Kidney epithelial cell (primary cell): ENCODE measurements around the gene PLA2G6. TPM values are rescaled to one million over a fixed set of nuclear protein-coding genes. Genes with fewer than 3 reads are reported as not detected.
A peak's percentile ranks its signal among the peaks of the same experiment; 100 is the strongest.

Experiments
- DNase-seq: peaks from one replicate; pipeline ENCODE4 v3.0.0-alpha.2; 2010; ENCODE audit warnings: low read depth
- H3K27me3 ChIP-seq: 2 replicates; pipeline ENCODE4 v1.6.0; 2011; ENCODE audit warnings: low read length; ENCODE audit not compliant: control insufficient read depth, insufficient read depth
- H3K36me3 ChIP-seq: 2 replicates; pipeline ENCODE4 v1.5.1; 2011; ENCODE audit warnings: low read length; ENCODE audit not compliant: control insufficient read depth, insufficient read depth
- H3K4me3 ChIP-seq: 2 replicates; pipeline ENCODE4 v1.5.1; 2011; ENCODE audit warnings: low read depth, mild to moderate bottlenecking, control low read depth, low read length
- total RNA-seq: library from RNA; depleted of rRNA; stranded (reverse); fragments of >200 nt; gene quantifications from 2 replicates; pipeline ENCODE4 v1.2.3, GENCODE V29; 2015
- TF ChIP-seq, protein P1 (sequence below): IDR thresholded peaks from 2 replicates; pipeline ENCODE4 v1.5.1; 2011; ENCODE audit warnings: mild to moderate bottlenecking, moderate library complexity, low read length, control low read depth, inconsistent platforms; ENCODE audit not compliant: insufficient read depth, poor library complexity, severe bottlenecking

PLA2G6 gene
- total RNA-seq, 1 donor from 2014 or later, result 15.5 TPM

DNA sequence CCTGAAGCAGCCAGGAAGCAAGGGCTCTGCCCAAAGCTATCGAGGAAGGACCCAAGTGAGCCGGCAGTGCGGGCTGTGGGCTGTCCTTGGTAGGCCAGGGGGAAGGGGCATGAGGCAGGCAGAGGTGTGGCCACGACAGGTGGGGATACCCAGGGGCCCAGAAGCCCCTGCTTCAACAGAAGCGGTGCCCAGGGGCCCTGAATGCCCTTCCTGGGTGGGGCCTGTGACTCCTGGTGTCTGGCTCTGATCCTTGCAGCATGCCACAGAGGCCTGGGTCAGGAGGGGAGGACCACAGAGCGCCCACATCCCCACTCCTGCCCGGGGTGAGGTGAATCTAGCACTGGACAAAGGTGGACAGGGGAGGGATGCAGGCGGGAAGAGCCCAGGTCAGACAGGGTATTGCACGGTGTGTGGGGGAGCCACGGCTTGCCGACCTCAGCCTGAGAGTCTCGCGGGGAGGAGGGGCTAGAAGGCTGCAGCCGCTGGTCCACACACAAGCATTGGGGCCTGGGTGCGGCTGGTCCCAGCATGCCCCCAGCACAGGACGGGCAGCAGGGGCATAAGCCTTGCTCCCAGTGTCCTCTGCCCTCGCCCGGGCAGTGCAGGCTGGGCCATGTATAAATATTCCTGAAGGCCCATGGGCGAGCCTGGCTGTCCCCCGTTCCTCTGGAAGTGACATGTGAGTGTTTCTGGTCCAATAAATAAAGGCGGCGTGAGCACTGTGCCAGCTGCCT, 39.2 kb upstream of the PLA2G6 start:
- Histone ChIP-seq H3K4me3 (no peak overlapping the region), H3K27me3 (no peaks in the 10 kb centered on the region), H3K36me3 (peaks cover 4% of the 10 kb centered on the region)
- no peak for DNase-seq
- TF ChIP-seq, protein P1, sequence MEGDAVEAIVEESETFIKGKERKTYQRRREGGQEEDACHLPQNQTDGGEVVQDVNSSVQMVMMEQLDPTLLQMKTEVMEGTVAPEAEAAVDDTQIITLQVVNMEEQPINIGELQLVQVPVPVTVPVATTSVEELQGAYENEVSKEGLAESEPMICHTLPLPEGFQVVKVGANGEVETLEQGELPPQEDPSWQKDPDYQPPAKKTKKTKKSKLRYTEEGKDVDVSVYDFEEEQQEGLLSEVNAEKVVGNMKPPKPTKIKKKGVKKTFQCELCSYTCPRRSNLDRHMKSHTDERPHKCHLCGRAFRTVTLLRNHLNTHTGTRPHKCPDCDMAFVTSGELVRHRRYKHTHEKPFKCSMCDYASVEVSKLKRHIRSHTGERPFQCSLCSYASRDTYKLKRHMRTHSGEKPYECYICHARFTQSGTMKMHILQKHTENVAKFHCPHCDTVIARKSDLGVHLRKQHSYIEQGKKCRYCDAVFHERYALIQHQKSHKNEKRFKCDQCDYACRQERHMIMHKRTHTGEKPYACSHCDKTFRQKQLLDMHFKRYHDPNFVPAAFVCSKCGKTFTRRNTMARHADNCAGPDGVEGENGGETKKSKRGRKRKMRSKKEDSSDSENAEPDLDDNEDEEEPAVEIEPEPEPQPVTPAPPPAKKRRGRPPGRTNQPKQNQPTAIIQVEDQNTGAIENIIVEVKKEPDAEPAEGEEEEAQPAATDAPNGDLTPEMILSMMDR, result no peak

DNA sequence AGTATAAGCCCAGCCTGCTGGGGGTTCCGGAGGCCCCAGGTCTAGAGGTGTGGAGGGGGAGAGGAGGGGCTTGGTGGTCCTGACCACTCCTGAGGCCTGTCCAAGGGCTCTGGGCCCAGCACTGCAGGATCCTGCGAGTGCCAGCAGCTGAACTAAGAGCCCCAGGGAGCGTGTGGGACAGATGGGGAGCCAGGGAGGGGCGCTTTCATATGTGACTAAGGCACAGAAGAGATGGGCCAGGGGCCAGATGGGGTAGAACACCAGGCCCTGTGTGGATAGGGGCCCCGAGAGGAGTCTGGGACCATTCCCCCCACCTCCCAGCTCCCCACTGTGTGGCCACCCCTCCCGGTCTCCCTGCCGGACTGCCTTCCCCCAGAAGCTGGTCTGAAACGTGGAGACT, 38.5 kb upstream of the PLA2G6 start:
- no peaks in the 10 kb centered on the region for H3K27me3 ChIP-seq
- TF ChIP-seq, protein P1, result no peak
- H3K4me3 ChIP-seq, result no peak overlapping the region
- DNase-seq, result no peak
- H3K36me3 ChIP-seq, result peaks cover 4% of the 10 kb centered on the region

DNA sequence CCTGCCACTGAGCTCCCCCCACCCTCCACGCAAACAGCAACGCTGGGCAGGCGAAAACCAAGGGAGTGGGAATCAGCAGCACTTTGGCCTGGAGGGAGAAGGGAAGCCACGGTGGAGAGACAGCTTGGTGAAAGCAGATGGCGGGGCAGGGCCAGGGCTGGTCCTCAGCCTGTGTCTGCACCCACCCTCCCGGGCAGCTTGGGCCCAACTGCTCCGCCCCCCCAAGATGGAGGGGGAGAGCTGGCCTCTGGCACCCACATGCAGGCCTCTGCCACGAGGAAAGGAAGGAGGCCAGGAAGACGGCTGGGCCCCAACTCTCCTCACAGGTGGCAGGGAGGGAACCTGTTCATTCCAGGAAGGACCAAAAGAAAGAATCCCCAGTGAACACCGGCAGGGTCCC, 38.0 kb upstream of the PLA2G6 start:
- DNase-seq, result no peak
- Histone ChIP-seq H3K4me3 (no peak overlapping the region), H3K27me3 (no peaks in the 10 kb centered on the region), H3K36me3 (peaks cover 4% of the 10 kb centered on the region)
- TF ChIP-seq, protein P1, result no peak

DNA sequence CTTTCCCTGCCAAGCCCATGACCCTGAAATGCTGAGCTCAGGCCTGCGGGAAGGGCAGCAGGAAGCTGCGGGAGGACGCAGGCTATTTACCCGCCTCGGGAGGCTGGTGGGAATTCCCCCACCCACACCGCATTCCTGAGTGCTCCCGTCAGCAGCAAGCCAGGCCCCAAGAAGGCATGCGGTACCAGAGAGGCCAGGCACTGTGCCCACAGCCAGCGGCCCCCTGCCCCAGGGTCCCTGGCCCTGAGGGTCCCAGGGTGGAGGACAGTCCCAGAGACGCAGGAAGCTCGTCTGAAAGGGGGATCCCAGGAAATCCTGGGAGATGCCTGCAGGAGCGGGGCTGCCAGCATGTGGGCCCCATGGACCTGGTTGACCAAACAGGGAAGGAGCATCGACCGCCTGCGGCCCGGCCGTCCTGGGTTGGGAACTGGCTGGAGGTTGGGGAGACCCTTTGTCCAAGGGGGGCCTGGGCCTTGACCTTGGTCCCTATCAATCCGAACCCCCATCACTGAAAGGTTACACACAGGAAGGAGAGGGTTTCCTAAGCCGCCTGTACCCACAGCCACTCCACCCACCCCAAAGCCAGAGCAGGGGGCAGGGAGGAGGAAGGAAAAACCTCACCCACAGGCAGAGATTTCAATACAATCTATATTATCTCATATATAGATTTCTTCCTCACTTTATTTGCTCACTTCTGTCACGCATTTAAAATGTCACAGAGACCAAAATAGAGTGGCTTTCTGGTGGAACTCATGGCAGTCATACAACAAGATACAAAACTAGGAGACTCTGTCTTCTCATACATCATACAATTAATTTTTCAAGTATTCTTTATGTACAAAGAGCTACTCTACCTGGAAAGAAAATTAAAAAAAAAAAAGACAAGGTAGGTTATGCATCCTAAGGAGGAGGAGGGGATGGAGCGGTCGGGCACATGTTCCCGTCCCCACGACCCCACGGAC, 37.3 kb upstream of the PLA2G6 start:
- TF ChIP-seq, protein P1, result no peak
- DNase-seq, result peak; percentile 87
- H3K36me3 ChIP-seq, result peaks cover 2% of the 10 kb centered on the region
- H3K27me3 ChIP-seq, result no peaks in the 10 kb centered on the region
- H3K4me3 ChIP-seq, result no peak overlapping the region

DNA sequence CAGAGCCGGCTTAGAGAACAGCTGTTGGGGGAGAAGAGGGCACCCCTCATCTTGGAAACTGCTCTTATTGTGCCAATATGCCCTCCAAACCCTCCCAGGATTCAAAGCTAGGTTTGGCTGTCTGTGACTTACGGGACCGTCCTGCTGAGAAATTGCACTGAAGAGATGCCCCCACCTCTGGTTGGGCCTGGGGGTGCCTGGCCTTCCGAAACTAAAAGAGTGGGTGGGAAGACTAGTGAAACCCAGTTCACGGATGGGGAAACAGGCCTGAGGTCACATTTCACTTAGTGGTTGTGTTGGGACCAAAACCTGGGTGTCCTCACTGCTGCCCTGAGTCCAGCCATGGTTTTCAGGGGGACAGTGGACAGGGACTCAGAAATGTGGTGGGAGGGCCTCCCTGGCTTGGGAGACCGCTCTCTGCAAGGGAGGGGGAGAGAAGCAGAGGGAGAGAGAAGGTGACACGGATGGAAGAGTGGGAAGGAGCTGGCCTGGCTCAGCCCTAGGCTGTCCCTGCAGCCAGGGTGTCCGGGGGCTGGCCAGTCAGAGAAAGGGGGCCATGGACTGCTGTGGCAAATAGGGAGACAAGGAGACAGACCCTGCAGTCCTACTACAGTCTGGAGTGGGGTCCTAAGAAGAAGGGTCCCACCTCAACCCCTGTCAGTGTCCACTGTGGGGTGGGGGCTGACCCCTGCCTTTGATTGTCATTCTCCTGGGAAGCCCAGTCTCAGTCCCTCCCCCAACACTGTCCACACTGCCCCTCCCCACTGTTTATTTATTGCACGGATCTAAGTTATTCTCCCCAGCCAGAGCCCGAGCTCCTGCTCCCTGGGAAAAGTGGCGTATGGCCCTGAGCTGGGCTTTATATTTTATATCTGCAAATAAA, 33.8 kb upstream of the PLA2G6 start:
- no peak for DNase-seq
- peaks cover 2% of the 10 kb centered on the region for H3K36me3 ChIP-seq
- H3K4me3 ChIP-seq, result no peak overlapping the region
- TF ChIP-seq, protein P1, result no peak
- no peaks in the 10 kb centered on the region for H3K27me3 ChIP-seq
